Right ventricle myocardium superior (tissue), 1 donor: ENCODE results near the gene ZMIZ1. TPM values are rescaled to one million over a fixed set of nuclear protein-coding genes. Genes with fewer than 3 reads are reported as not detected.

Experiments used
- ATAC-seq: fragments of 200-7000 bp; cut with Tn5 transposase; one replicate; pipeline ENCODE4 v1.9.1; 2020; ENCODE audit warnings: mild to moderate bottlenecking; ENCODE audit not compliant: poor library complexity
- DNase-seq: peaks from one replicate; pipeline ENCODE4 v3.0.0-alpha.2; 2020
- intact Hi-C: fragments of 100-400 bp; cut with DNase I; formaldehyde crosslinking; loops from one replicate; pipeline ENCODE4 v1.11.2; 2022
- total RNA-seq: library from RNA; stranded (reverse); fragmentation: NEBNext Ultra II Directional; extraction: Animal tissue kit (Norgen Biotek cat#: 25700); gene quantifications from one replicate; pipeline ENCODE4 v1.2.1, GENCODE V29; 2021
- donor health status: DM: no; HTN: yes; CAD: no; lungs with severe emphysema.

ZMIZ1 gene
- total RNA-seq, 1 donor from 2014 or later = 44.8 TPM

GRCh38 chr10:79072041-79072441 is 3.3 kb downstream of the ZMIZ1 start:
- intact Hi-C loops = loop anchor here (5.0 kb wide), 1 partner anchor 75 kb away; no protein-coding TSS in a partner anchor
- DNase-seq (no peak), ATAC-seq (no peak)

- intact Hi-C loops = loop anchor here (5.0 kb wide), 1 partner anchor 74 kb away; no protein-coding TSS in a partner anchor
- ATAC-seq (no peak), DNase-seq (no peak)
Measured at GRCh38 chr10:79072994-79073645, 4.4 kb downstream of the ZMIZ1 start.

DNA sequence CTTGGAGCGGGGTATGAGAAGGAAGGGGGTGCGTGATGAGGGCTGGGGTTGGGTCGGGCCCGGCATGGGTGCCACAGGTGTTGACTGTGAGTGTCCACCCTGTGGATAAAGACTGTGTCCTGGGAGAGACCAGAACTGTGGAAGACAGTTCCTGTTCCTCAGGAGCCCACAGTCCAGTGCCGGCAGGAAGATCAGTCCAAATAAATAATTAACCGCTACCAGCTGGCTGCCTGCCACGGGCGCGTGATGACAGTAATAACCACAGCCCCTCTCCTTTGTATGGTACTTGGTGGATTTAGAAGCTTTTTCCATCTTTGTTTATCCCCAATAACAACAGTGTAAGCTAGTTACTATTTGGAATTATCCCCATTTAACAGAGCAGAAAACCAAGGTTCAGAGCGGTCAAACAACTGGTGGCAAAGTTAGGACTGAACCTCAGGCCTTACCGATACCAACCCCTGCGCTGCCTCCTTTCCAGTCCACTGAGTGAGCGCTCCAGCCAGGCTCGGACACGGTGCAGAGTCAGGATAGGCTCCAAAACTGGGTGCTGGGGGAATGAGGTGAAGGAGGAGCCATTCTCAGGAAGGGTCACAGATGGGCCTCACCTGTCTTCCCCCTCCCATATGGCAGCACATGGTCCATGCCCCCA is 5.1 kb downstream of the ZMIZ1 start:
- peak; percentile 83 for DNase-seq
- no peak for ATAC-seq
- intact Hi-C loops = loop anchor here (5.0 kb wide), 1 partner anchor 73 kb away; no protein-coding TSS in a partner anchor

GRCh38 chr10:79074732-79075131 is 6.0 kb downstream of the ZMIZ1 start:
- no peak for DNase-seq
- no peak for ATAC-seq
- intact Hi-C loops = loop anchor here (5.0 kb wide), 1 partner anchor 73 kb away; no protein-coding TSS in a partner anchor

- intact Hi-C loops = no loop called here
- ATAC-seq (no peak), DNase-seq (no peak)
Measured at GRCh38 chr10:79075418-79075817, 6.7 kb downstream of the ZMIZ1 start.

- ATAC-seq = no peak
- DNase-seq = no peak
- intact Hi-C loops = no loop called here
Measured at GRCh38 chr10:79077488-79078173, 8.9 kb downstream of the ZMIZ1 start.

- ATAC-seq = no peak
Measured at GRCh38 chr10:79078367-79079053, 9.7 kb downstream of the ZMIZ1 start.

DNA sequence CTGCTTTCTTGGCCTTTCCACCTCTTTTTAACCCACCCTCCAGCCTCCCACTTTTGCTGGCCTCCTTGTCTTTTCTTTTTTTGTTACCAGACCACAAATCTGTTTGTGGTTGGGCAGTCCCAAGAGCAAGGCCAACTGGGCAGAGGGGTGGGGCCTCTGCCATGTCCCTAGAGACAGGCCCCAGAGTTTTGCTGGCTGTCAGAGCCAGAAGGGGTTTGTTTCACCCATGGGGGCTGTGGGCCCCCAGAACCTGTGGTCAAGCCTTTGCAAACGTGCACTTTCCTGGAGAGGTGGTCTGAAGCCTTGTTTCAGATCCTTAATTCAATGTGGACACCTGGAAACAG is 10.3 kb downstream of the ZMIZ1 start:
- intact Hi-C loops = no loop called here
- ATAC-seq (no peak), DNase-seq (no peak)

More at GRCh38 chr10:79078367-79079053, 9.7 kb downstream of the ZMIZ1 start:
- no peak for DNase-seq
- intact Hi-C loops = no loop called here

DNA sequence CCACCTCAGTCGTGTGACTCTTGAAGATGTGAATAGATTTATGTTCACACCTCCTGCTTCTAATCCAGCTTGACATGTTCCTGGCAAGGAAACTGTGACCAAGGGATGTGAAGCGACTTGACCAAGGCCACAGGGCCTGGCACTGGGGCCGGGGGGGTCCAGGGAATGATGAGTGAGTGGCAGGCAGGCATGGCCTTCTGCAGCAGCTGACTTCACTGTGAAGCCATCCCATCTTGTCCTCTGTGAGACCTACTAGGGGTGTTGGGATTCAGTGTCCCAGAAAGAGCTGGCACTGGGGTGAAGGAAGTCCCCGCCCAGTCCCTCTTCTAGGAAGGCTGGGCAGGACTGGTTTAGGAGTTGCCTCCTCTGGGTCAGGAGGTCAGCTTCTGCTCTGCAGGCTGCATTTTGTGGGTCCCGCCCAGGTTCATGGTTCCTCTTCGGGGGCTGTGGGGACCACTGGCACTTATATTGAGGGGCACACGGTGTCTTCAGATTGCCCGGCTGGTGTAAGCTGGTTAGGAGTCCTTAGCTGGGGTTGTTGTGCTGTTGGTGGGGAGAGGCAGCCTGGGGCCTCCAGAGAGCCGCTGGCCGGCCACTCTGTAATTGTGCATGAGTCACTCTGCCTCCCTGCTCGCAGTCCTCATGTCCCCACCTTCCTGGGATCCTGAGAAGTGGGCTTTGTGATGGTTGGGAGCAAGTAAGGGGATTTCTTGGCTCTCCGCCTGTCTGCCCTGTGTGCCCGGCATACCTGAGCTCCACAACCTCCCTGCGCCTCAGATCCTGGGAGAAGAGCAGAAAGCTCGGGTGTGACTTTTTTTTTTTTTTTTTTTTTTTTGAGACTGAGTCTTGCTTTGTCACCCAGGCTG is 11.0 kb downstream of the ZMIZ1 start:
- DNase-seq = peak; percentile 72
- intact Hi-C loops = no loop called here
- peak; percentile 48 for ATAC-seq

DNA sequence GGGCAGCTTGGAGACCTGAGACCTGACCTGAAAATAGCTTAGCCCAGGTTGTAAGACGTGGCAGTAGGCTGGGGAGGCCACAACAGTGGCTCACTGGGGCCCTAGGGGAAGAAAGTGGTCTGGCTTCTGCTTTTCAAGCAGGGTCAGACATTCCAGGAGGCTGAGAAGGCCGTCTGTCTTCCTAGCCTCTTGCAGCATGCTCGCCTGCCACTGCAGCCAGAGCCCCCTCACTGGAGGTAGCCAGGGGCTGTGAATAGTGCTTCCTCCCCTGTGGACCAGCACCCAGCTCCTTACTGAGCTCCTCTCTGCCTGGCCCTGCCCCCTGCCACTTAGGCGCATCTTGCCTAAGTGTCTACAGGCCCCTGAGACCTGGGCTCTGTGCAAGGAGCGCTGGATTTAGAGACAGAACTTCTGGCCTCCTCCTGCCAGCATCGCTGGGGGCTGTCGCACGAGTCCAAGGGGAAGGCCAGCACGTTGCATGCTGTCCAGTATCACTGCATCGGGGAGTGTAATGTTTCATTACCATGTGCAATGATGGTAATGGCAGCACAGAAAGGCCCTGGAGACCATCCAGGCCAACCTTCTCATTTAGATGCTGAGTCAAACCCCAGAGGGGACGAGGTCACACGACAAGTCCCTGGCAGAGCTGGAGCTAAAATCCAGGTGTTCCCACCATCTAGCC is 12.7 kb downstream of the ZMIZ1 start:
- ATAC-seq = peak; percentile 9
- DNase-seq = no peak
- intact Hi-C loops = no loop called here

DNA sequence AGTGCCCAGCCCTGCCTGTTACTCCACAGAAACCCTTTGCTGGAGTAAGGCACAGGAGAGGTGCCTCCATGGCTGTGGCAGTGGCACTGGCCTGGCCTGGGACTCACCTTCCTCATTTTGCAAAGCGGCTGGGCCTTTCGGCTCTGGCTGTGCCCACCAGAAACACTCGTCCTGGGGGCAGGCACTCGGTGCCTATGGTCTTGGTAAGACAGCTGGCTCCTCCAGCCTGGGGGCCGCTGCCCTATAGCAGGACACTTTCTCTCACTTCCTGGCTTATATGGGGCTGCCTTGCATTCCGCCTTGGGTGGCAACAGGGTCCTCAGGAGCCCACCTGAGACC is 13.2 kb downstream of the ZMIZ1 start:
- DNase-seq = no peak
- intact Hi-C loops = no loop called here

GRCh38 chr10:79082631-79083596 is 14.1 kb downstream of the ZMIZ1 start:
- DNase-seq (no peak), ATAC-seq (no peak)
- intact Hi-C loops = no loop called here

More for the DNA sequence above, 13.2 kb downstream of the ZMIZ1 start:
- no peak for ATAC-seq

DNA sequence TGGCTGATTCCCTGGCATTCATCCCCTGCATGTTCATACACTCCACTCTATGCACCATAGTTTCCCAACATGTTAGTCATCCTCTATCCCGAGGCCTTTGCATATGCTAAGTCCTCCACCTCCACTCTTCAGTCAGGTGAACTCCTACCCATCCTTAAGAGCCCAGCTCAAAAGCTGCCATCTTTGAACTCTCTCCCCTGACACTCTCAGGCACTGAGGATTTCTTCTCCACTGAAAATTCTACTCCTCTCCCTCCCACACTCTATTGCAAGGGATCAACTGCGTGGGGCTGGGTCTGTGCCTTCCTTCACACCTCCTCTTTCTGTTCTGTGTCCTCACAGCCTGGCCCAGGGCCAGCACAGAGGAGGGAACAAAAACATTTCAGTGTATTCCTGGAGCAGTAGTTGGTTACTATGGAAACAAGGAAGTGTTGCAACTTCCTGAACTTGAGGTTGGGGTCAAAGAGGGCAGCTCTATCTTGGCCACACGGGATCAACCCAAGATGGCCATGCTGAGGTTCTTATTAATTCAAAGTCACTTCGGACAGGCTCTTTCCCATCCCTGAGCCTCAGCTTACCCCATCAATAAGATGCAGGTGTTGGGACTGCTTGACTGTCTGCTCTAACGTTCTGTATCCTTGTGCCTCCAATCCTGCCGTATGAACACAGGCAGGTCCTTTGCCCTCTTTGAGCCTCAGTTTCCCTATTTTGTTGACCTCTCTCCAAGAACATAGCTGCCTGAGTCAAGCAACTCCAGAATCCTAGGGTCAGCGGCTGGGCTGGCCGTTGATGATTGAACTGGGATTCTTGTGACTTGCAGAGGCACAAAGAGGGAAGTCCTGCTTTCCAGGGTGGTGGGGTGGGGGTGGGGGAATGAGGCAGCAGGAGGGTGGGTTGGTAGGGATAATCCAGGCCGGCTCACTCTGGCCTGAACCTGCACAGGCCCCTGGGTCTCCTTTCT is 15.5 kb downstream of the ZMIZ1 start:
- DNase-seq = peak; percentile 97
- ATAC-seq = peak; percentile 72
- intact Hi-C loops = no loop called here

GRCh38 chr10:79084972-79085597 is 16.3 kb downstream of the ZMIZ1 start:
- DNase-seq (no peak), ATAC-seq (peak; percentile 24)
- intact Hi-C loops = no loop called here

DNA sequence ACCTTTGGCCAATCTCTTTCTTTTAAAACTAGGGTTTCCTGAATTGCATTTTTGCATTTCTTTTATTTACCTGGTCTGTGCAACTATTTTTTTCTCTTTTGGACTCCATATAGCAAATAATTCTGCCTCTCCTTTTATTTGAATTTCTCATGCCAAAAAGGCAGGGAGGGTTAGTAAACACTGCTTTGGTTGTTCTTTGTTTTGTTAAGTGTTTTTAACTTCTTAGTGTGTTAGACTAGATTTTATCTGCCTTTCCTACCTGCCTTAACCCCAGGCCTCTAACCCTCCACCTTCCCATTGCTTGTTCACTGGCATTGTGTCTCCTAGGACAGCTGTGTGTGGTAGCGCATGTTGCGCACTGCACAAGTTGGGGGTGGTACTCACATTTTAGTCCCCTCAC is 18.1 kb downstream of the ZMIZ1 start:
- DNase-seq = no peak
- intact Hi-C loops = no loop called here
- ATAC-seq = no peak
